ENCODE data around the gene TOMM7. TPM values are rescaled to one million over a fixed set of nuclear protein-coding genes. Genes with fewer than 3 reads are reported as not detected.

Gene TOMM7
- total RNA-seq, 1 donor from 2014 or later, result 222 TPM

DNA sequence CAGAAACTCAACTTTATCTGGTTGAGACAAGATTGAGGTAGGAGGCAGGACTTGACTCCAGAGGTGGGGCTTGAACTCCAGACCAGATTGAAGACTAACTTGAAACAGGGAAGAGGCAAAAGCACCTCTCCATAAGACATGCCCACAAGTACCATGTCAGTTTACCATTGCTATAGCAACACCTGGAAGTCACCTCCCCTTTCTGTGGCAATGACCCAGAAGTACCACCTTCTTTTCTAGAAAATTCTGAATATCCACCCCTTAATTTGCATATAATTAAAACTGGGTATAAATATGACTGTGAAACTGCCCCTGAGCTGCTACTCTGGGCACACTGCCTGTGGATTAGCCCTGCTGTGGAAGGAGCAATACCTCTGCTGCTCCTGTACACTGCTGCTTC, 4.9 kb upstream of the TOMM7 start:
- H3K36me3 Mint-ChIP-seq, result no peaks in the 10 kb centered on the region
- no peak for DNase-seq (ENCODE audit: extremely low spot score, unreplicated experiment)
- H3K27me3 Mint-ChIP-seq, result peaks cover 28% of the 10 kb centered on the region
- no peak overlapping the region for H3K4me3 Mint-ChIP-seq
- H3K27ac Mint-ChIP-seq, result no peak overlapping the region
- no peaks in the 10 kb centered on the region for H3K9me3 Mint-ChIP-seq
- TF ChIP-seq, protein P1, sequence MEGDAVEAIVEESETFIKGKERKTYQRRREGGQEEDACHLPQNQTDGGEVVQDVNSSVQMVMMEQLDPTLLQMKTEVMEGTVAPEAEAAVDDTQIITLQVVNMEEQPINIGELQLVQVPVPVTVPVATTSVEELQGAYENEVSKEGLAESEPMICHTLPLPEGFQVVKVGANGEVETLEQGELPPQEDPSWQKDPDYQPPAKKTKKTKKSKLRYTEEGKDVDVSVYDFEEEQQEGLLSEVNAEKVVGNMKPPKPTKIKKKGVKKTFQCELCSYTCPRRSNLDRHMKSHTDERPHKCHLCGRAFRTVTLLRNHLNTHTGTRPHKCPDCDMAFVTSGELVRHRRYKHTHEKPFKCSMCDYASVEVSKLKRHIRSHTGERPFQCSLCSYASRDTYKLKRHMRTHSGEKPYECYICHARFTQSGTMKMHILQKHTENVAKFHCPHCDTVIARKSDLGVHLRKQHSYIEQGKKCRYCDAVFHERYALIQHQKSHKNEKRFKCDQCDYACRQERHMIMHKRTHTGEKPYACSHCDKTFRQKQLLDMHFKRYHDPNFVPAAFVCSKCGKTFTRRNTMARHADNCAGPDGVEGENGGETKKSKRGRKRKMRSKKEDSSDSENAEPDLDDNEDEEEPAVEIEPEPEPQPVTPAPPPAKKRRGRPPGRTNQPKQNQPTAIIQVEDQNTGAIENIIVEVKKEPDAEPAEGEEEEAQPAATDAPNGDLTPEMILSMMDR (conservative IDR thresholded peaks at IDR 0.05), result no peak
- H3K4me1 Mint-ChIP-seq (ENCODE audit: unreplicated experiment), result no peaks in the 10 kb centered on the region

DNA sequence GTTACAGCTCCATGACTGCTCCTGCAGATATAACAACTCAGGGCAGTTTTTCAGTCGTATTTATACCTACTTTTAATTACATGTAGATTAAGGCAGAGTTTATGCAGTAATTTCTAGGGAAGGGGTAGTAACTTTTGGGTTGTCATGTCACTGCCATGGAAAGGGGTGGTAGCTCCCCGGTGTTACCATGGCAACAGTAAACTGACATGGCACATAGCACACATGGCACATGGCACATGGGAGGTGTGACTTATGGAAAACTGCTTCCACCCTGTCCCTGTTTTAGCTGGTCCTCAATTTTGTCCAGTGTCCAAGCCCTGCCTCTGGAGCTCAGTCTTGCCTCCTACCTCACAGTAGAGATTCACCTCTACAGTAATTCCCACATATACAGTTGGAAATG, 3.9 kb upstream of the TOMM7 start:
- Mint-ChIP-seq H3K27ac (no peak overlapping the region), H3K27me3 (peaks cover 28% of the 10 kb centered on the region), H3K4me3 (no peak overlapping the region), H3K36me3 (no peaks in the 10 kb centered on the region), H3K9me3 (no peaks in the 10 kb centered on the region), H3K4me1 (ENCODE audit: unreplicated experiment) (no peaks in the 10 kb centered on the region)
- TF ChIP-seq, protein P1 (conservative IDR thresholded peaks at IDR 0.05), result no peak
- DNase-seq (ENCODE audit: extremely low spot score, unreplicated experiment), result no peak

DNA sequence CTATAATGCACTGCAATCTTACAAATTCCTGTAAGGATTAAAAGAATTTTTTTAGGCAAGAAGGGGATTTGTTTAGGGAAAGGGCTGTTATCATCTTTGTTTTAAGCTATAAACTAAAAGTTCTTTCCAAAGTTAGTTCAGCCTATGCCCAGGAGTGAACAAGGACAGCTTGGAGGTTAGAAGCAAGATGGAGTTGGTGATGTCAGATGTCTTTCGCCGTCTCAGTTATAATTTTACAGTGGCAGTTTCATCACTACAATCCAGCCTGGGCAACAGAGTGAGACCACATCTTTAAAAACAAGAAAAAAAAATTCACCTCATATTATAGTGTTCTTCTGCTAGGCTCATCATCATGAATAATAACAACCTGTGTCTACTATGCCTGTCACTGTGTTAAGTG, 2.1 kb upstream of the TOMM7 start:
- Mint-ChIP-seq H3K27ac (no peak overlapping the region), H3K4me3 (no peak overlapping the region), H3K27me3 (peaks cover 28% of the 10 kb centered on the region), H3K4me1 (ENCODE audit: unreplicated experiment) (peaks cover 10% of the 10 kb centered on the region), H3K36me3 (peaks cover under 1% of the 10 kb centered on the region), H3K9me3 (no peaks in the 10 kb centered on the region)
- TF ChIP-seq, protein P1 (conservative IDR thresholded peaks at IDR 0.05), result no peak
- no peak for DNase-seq (ENCODE audit: extremely low spot score, unreplicated experiment)

DNA sequence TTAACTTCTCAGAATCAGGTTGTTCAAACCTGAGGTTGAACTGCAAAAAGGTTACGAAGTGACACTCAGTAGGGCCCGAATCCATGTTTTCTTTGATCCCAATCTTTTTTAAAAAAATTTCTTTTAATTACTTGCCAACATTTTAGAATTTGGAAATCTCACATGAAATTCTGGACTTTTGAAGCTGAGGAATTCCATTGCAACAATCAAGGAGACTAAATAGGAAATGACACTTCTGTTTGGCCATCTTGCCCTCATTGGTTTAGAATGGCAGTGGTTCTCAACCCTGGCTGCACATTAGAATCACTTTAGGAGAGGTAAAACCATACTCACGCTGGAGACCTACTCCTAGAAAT, 471 bp upstream of the TOMM7 start:
- peak overlapping the region; percentile 92 for H3K27ac Mint-ChIP-seq
- H3K27me3 Mint-ChIP-seq, result peaks cover 25% of the 10 kb centered on the region
- TF ChIP-seq, protein P1 (conservative IDR thresholded peaks at IDR 0.05), result no peak
- H3K4me1 Mint-ChIP-seq (ENCODE audit: unreplicated experiment), result peaks cover 13% of the 10 kb centered on the region
- no peak for DNase-seq (ENCODE audit: extremely low spot score, unreplicated experiment)
- peaks cover 4% of the 10 kb centered on the region for H3K36me3 Mint-ChIP-seq
- H3K9me3 Mint-ChIP-seq, result no peaks in the 10 kb centered on the region
- H3K4me3 Mint-ChIP-seq, result peak overlapping the region; percentile 98

DNA sequence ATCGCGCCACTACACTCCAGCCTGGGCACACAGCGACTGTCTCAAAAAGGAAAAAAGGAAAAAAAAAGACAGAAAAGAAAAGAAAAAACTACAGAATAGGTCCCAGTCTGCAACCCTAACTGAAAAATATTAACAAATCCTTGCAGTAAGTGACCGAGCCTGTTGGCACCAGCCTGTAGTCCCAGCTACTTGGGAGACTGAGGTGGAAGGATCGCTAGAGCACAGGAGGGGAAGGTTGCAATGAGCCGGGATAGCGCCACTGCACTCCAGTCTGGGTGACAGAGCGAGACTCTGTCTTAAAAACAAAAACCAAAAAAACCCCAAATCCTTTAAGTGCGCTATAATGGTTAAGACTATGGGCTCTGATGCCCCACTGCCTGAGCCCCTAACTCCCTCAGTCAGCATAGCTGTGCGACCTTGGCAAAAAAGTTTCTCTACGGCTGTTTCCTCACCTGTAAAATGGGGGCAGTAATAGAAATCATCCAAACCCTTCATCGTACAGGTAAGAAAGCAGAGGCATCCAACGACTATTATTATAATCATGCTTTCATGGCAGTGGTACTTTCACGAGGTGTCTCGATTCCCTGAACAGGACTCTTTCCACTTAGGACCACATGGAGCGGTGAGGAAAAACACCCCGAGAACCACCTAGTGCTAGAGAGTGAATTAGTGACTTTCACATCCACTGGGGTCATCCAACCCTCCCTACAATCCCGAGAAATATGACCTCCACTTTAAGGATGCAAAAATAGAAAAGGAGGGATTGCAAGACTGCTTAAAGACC, 755 bp downstream of the TOMM7 start:
- H3K36me3 Mint-ChIP-seq, result peaks cover 13% of the 10 kb centered on the region
- peak overlapping the region; percentile 92 for H3K27ac Mint-ChIP-seq
- H3K27me3 Mint-ChIP-seq, result peaks cover 16% of the 10 kb centered on the region
- H3K9me3 Mint-ChIP-seq, result no peaks in the 10 kb centered on the region
- peaks cover 13% of the 10 kb centered on the region for H3K4me1 Mint-ChIP-seq (ENCODE audit: unreplicated experiment)
- no peak for DNase-seq (ENCODE audit: extremely low spot score, unreplicated experiment)
- peak overlapping the region; percentile 98 for H3K4me3 Mint-ChIP-seq
- TF ChIP-seq, protein P1 (conservative IDR thresholded peaks at IDR 0.05), result no peak
